HepG2 (cell line): ENCODE results near the gene RNF5. TPM values are rescaled to one million over a fixed set of nuclear protein-coding genes. Genes with fewer than 3 reads are reported as not detected.

Experiments used
- CREB1 ChIP-seq, 2 experiments: fragments of 450-650 bp in 1 of 2; IDR thresholded peaks; 2 replicates each; pipeline ENCODE4 v1.6.1; 2016 to 2017; ENCODE audit warnings: control low read depth in 1 of 2, mild to moderate bottlenecking in 1 of 2, missing compliant biosample characterization in 1 of 2, missing genetic modification characterization in 1 of 2
- FOXJ3 ChIP-seq: sonication (generic); formaldehyde crosslinking; IDR thresholded peaks from 2 replicates; pipeline ENCODE4 v1.4.0; 2020; ENCODE audit warnings: missing genetic modification reagents, mild to moderate bottlenecking, borderline replicate concordance
- HNRNPH1 ChIP-seq: fragments of 200-400 bp; formaldehyde crosslinking; optimal IDR thresholded peaks from 2 replicates; pipeline ENCODE3; 2017; ENCODE audit warnings: mild to moderate bottlenecking, low read depth, low read length
- HNRNPUL1 ChIP-seq: fragments of 200-400 bp; formaldehyde crosslinking; IDR thresholded peaks from 2 replicates; pipeline ENCODE4 v1.6.1; 2017; ENCODE audit warnings: low read depth, mild to moderate bottlenecking, low read length, moderate library complexity
- MED8 ChIP-seq: sonication (generic); formaldehyde crosslinking; IDR thresholded peaks from 2 replicates; pipeline ENCODE4 v1.8.1; 2023; ENCODE audit warnings: mild to moderate bottlenecking, missing genetic modification reagents; ENCODE audit not compliant: insufficient replicate concordance
- PBX3 ChIP-seq: sonication (generic); formaldehyde crosslinking; IDR thresholded peaks from 2 replicates; pipeline ENCODE4 v1.8.1; 2023; ENCODE audit warnings: missing genetic modification reagents, inconsistent platforms, borderline replicate concordance
- TAF1 ChIP-seq: sonication (generic); formaldehyde crosslinking; IDR thresholded peaks from 2 replicates; pipeline ENCODE4 v1.4.0; 2020; ENCODE audit warnings: missing genetic modification reagents
- TCF12 ChIP-seq, 2 experiments: fragments of 450-650 bp in 1 of 2; sonication (generic) in 1 of 2; formaldehyde crosslinking in 1 of 2; IDR thresholded peaks; 2 replicates each; pipeline versions ENCODE4 v1.6.1 to v1.8.0; 2017 to 2022; ENCODE audit warnings: antibody characterized with exemption in 1 of 2, mild to moderate bottlenecking in 1 of 2, missing genetic modification reagents in 1 of 2, moderate library complexity in 1 of 2
- ZNF24 ChIP-seq: fragments of 450-650 bp; IDR thresholded peaks from 2 replicates; pipeline ENCODE4 v1.6.1; 2017; ENCODE audit warnings: antibody characterized with exemption, mild to moderate bottlenecking
- ZNF318 ChIP-seq: sonication (generic); formaldehyde crosslinking; IDR thresholded peaks from 2 replicates; pipeline ENCODE4 v1.4.0; 2020; ENCODE audit warnings: mild to moderate bottlenecking, missing genetic modification reagents
- polyA plus RNA-seq, 8 experiments: library from polyadenylated mRNA; depleted of rRNA in 3 of 8; stranded (reverse) in 7 of 8; unstranded in 1 of 8; fragments of >200 nt; fragmentation: Illumina TruSeq in 4 of 8; extraction: Trizol in 4 of 8; gene quantifications; 2 replicates each; pipeline versions ENCODE4 v1.2.1 to v1.2.3, GENCODE V29; 2011 to 2016; ENCODE audit warnings: low read depth in 4 of 8, missing spikeins in 1 of 8, mixed read lengths in 1 of 8; ENCODE audit not compliant: insufficient read depth in 1 of 8
- total RNA-seq, 5 experiments: library from RNA; depleted of rRNA; stranded (reverse); fragments of >200 nt; fragmentation: Illumina TruSeq; extraction: Trizol; gene quantifications; 2 replicates each; pipeline ENCODE4 v1.2.3, GENCODE V29; 2016; ENCODE audit warnings: low read depth in 1 of 5
- TF ChIP-seq, protein P1 (sequence below): IDR thresholded peaks from 2 replicates; pipeline ENCODE4 v1.4.0; 2020; ENCODE audit warnings: mild to moderate bottlenecking, missing genetic modification reagents
- TF ChIP-seq, protein P2 (sequence below): sonication (generic); formaldehyde crosslinking; IDR thresholded peaks from 2 replicates; pipeline ENCODE4 v1.5.0; 2020; ENCODE audit warnings: missing genetic modification reagents

Gene RNF5
- total and polyA plus RNA-seq, 2 of the 13 experiments (the other 11 are each of a cell fraction or from before 2014, with no cell fraction given) = 98.0 to 131 TPM

DNA sequence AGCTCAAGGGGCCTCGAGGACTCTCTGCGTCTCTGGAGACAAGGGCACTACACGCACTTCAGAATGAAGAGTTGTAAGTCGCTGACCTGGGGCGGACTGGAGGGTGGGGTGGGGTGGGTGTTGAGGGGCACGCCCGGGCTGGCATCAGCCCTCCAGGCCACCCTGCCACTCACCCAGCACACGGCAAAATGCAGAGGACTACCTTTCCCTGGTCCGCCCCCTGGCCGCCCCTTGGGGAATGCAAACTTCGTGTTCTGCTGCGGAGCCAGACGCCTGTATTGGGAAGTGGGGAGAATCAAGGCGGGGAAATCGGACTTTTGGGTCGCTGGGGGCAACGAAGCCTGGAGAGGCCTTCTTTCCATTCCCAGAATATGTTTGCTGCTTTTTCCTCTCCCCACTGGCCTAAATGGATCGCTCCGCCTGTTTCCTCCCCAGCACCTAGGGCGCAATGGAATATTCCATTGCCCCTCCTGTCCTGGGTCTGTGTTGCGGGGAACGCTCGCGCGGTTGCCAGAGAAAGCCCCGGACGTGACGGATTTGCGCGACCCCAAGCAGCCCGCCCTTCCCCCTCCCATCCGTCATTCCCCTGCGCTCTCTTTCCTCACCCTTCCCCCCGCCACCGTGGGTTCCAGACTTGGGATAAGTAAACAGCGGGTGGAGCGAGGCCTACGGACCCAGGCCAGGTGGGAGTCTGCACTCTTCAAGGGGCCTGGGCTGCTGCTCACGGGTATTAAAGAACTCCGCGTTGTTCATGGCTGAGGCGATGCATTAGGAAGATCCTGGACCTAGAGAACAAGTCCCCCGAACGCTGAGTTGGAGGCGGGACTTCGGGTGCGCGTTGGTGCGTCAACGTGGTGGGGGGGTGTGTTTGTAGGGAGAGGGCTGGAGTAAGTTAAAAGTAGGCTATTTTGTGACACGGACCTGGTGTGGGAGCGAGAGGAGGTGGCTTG is 24.4 kb upstream of the RNF5 start, which contains the start of gene PPT2 (continued):
- TF ChIP-seq, protein P1, sequence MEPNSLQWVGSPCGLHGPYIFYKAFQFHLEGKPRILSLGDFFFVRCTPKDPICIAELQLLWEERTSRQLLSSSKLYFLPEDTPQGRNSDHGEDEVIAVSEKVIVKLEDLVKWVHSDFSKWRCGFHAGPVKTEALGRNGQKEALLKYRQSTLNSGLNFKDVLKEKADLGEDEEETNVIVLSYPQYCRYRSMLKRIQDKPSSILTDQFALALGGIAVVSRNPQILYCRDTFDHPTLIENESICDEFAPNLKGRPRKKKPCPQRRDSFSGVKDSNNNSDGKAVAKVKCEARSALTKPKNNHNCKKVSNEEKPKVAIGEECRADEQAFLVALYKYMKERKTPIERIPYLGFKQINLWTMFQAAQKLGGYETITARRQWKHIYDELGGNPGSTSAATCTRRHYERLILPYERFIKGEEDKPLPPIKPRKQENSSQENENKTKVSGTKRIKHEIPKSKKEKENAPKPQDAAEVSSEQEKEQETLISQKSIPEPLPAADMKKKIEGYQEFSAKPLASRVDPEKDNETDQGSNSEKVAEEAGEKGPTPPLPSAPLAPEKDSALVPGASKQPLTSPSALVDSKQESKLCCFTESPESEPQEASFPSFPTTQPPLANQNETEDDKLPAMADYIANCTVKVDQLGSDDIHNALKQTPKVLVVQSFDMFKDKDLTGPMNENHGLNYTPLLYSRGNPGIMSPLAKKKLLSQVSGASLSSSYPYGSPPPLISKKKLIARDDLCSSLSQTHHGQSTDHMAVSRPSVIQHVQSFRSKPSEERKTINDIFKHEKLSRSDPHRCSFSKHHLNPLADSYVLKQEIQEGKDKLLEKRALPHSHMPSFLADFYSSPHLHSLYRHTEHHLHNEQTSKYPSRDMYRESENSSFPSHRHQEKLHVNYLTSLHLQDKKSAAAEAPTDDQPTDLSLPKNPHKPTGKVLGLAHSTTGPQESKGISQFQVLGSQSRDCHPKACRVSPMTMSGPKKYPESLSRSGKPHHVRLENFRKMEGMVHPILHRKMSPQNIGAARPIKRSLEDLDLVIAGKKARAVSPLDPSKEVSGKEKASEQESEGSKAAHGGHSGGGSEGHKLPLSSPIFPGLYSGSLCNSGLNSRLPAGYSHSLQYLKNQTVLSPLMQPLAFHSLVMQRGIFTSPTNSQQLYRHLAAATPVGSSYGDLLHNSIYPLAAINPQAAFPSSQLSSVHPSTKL (CRISPR knock-in tag) = peak; percentile 48; the same call in 1 of the 2 replicates
- TF ChIP-seq TAF1 (CRISPR knock-in tag) (peak; percentile 74), HNRNPUL1 (no peak), ZNF318 (CRISPR knock-in tag) (0 out of 2 replicates have a peak, but pooled peaks have one; percentile 46), CREB1 (IDR thresholded peaks at IDR 0.05) (peak; percentile 95), CREB1 (CRISPR knock-in tag; IDR thresholded peaks at IDR 0.05) (peak; percentile 97), TCF12 (IDR thresholded peaks at IDR 0.05) (no peak), TCF12 (CRISPR knock-in tag; IDR thresholded peaks at IDR 0.05) (peak; percentile 68), FOXJ3 (peak; percentile 40; the same call in 1 of the 2 replicates), ZNF24 (no peak), MED8 (CRISPR knock-in tag) (peak; percentile 73), HNRNPH1 (no peak), PBX3 (CRISPR knock-in tag) (no peak)
- TF ChIP-seq, protein P2, sequence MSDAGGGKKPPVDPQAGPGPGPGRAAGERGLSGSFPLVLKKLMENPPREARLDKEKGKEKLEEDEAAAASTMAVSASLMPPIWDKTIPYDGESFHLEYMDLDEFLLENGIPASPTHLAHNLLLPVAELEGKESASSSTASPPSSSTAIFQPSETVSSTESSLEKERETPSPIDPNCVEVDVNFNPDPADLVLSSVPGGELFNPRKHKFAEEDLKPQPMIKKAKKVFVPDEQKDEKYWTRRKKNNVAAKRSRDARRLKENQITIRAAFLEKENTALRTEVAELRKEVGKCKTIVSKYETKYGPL (CRISPR knock-in tag) = no peak
